Activated CD4-positive, alpha-beta T cell treated with anti-CD3 and anti-CD28 coated beads, Interleukin-2, amount 50 U/mL, for 1 hour (primary cell): ENCODE measurements around the gene CCDC86.
A peak's percentile ranks its signal among the peaks of the same experiment; 100 is the strongest.
"Not testable (repeated sequence)": the region's sequence is repeated elsewhere in the genome, so short reads cannot be mapped to it uniquely, and the experiment has no call there.

Experiments
- DNase-seq: peaks from one replicate; pipeline ENCODE4 v3.0.0-alpha.2; 2020

The CCDC86 gene, protein sequence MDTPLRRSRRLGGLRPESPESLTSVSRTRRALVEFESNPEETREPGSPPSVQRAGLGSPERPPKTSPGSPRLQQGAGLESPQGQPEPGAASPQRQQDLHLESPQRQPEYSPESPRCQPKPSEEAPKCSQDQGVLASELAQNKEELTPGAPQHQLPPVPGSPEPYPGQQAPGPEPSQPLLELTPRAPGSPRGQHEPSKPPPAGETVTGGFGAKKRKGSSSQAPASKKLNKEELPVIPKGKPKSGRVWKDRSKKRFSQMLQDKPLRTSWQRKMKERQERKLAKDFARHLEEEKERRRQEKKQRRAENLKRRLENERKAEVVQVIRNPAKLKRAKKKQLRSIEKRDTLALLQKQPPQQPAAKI

DNA sequence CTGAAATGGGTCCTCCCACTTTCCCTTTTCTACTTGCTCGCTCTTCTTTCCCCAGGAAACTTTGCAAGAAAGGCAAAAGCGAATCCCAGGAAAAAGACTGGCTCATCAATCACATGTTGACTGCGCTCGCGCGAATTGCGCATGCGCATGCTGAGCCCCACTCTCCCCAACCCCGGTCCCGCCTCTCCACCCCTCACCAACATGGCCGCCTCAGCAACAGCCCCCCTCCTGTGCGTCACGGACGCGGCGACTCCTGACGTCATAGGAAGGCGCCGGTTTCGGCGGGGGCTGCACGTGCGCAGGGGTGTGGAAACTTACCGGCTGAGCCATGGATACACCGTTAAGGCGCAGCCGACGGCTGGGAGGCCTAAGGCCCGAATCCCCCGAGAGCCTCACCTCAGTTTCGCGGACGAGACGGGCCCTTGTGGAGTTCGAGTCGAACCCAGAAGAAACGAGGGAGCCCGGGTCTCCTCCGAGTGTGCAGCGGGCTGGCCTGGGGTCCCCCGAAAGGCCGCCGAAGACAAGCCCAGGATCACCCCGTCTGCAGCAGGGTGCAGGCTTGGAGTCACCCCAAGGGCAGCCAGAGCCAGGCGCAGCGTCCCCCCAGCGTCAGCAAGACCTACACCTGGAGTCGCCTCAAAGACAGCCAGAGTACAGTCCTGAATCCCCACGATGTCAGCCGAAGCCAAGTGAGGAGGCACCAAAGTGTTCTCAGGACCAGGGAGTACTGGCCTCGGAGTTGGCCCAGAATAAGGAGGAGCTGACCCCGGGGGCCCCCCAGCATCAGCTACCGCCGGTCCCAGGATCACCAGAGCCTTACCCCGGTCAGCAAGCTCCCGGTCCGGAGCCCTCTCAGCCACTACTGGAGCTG lies at the start of gene CCDC86:
Gene CCDC86, plus strand, starts transcription at position 317 of the 871 bp plus-strand sequence. Its CDS starts 12 bp downstream, at position 329.
- DNase-seq, result peak; percentile 99

DNA sequence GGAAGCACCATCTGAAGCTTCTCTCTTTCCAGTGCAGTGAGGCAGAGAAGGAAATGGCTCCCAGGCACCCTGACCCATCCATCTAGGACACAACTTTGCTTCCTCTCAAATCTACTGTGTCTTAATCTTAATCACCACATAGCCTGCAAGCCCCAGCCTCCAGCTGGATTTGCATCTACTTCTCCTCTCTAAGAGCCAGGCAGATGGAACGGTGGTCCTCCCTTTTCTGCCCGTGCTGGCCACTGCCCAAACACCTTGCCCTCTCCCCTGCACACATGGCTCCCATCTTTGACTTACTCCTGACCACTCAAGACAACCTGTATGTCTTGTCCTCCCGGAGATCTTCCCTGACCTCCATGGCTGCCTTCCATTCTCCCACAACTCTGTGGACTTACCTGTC lies 49.4 kb upstream of the CCDC86 start:
- DNase-seq, result no peak

DNA sequence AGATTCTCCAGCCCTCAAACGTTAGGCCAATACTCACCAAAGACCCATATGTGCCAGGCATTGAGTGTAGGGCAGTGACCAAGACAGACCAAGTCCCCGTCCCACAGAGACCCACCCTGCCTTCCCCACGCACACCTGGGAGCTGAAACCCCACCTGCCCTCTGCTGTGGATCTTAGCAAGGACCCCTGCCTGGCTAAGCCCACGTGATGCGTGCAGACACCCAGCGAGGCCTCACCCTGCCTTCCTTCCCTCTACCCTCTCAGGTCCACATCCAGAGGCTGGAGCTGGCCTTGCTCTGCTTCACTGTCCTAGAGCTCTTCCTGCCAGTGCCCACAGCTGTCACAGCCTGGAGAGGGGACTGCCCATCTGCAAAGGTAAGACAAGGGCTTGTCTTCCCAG lies 46.6 kb upstream of the CCDC86 start:
- no peak for DNase-seq

DNA sequence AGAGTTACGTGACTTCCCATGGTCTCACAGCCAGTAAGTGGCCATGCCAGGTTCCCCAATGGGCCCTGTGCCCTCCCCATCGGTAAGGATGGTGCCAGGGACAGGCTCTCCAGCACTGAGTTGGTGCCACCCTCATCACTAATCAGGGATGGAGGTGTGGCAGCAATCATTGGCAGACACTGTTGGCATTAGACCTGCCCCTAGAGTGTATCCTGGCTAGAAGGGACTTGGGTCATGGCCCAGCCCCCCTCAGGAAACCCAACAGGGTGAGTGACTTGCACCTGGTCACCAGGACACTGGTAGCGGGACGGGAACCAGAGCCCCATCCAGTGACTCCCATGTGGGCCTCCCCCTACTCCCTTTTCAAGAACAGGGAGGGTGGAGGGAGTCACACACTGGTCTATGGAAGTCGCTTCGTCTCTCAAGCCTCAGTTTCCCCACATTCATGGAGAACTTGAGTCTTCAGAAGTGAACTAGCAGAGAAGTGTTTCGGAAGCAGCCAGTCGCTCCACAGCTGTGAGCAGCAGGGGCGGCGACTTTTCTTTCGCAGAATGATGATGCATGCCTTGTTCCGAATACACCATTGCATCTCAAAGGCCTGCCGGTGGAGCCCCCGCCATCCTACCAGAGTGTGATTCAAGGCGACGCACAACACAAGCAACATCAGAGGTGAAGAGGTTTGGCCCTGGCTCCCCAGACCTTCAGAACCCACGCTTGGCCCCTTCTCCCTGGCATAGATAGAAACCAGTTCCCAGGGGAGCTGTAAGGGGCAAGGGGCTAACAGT lies 43.9 kb upstream of the CCDC86 start:
- DNase-seq, result no peak

DNA sequence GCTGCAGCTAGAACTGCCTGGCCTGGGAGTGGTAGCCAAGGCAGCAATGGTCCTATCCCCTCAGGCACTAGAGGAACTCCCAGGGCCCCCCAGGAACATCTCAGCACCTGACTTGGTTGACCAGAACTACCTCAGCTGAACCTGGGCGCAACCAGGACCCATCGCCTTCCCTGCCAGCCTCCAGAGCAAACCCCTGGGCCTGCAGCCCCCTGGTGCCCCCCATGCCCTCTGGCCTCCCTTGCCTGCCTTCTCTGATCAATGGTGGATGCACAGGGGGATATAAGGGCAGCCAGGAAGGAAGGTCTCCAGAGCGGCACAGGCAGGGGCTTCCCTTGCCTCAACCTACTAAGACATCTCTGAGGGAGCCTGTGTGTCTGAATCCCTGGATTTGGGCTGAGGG lies 43.3 kb upstream of the CCDC86 start:
- DNase-seq, result no peak

DNA sequence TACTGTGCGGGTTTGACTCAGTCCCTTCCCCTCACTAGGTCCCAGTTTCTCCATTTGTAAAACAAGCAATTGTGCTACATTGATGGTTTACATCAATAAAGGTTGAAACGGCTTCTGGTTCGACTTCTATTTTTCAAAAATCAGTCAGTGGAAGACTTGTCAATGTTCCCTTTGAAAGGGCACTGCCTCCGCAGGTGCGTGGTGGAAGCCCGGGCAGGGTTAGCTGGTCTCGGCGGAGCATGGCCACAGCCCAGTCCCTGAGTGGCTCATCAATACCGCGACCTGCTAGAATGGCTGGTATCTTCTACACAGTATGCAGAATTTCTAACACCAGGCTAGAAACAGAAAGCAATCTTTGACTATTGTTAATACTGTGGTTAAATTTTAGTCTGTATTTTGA lies 40.7 kb upstream of the CCDC86 start:
- DNase-seq, result no peak

DNA sequence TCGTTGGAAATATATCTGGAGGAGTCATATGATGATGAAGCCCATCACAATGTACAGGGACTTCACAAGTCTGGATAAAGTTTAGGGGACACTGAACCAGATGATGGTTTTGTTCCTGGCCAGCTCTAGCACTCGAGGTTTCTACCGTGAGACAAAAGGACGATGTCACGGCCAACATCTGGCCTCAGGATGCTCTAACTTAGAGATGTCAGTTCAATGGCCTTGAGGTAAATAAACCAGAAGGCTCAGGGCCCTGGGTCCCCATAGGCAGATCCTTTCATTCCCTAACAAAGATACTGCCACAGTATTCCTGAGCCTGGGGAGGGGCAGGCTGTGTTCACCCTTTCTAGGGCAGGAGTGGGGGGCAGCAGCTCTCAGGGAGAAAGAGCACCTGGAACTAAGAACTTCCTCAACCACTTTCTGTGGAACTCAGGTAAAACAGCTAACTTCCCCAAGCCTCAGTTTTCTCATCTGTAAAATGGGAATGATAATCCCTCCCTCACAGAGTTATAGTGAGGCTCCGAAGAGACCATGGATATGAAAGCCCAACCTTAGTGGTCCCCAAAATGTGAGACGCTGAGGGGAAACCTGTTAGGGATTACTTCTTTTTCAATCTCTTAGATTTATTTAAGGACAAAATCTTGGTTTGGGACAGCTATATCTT lies 38.5 kb upstream of the CCDC86 start:
- no peak for DNase-seq

DNA sequence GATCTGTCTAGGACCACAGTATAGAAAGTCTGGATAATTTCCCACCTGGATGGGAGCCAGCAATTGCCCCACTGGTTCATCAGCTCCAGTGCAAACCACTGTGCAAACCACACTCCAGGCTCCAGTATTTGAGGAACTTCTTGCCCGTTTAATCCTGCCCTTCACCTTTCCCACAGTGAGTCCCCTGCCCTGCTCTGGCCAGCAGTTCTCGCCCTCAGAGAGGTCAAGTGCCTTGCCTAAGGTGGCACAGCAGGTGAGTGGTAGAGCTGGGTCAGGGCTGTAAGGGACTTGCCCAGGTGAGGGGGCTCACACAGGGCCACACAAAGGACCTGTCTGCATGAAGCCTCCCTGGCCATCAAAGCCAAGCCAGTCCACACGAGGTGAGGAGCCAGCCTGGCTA lies 32.7 kb upstream of the CCDC86 start:
- no peak for DNase-seq

DNA sequence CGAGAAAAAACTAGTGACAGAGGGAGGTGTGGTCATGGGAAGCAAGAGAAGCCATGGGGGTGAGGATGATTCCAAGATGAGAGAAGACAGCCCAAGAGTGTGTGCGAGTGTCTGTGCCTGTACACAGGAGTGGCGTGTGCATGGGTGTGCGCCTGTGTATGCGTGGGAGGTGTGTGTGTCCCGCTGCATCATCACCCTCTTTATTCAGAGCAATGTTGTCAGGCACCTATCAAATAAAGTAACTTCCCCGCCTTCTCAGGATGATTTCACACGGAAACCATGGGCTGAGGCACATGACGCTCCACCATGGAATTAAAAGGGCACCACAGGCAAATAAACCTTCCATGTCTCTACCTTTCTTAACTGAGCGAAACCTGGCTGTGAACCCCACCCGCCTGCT lies 32.2 kb upstream of the CCDC86 start:
- no peak for DNase-seq

DNA sequence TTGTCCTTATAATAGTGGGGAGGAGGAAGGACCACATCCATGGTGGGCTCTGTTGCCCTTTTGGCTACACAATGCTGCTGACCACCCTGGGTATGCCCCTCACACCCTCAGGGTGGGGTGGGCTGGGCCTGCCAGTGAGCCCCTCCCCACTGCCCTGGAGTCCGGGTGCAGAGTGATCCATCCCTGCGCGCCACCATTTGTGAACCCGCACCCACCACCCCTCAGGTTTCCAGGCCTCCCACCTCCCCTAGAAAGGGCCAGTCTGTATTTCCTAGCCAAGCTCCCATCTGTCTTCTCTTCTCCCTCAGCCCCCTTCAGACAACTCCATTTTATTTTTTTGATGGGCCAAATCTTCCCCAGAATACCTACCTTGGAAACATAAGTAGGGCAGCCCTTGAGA lies 31.8 kb upstream of the CCDC86 start:
- no peak for DNase-seq

DNA sequence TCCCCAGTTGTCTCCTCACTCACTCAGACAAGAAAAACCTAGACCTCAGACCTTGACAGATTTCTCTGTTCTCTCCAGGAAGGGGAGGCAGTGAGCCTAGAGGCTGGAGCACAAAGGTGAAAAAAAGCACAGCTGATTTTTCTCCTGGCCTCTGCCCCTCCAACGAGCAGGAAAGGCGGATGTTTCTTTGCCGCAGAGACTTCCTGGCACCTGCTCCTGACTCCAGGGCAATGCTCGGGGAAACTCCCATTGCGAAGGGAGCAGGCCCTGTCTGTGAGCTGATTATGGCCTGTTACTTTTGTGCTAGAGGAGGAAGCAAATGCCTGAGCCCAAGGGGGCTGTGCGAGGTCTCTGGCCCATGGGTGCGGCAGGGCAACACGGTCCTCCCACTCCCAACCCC lies 31.3 kb upstream of the CCDC86 start:
- DNase-seq, result no peak

DNA sequence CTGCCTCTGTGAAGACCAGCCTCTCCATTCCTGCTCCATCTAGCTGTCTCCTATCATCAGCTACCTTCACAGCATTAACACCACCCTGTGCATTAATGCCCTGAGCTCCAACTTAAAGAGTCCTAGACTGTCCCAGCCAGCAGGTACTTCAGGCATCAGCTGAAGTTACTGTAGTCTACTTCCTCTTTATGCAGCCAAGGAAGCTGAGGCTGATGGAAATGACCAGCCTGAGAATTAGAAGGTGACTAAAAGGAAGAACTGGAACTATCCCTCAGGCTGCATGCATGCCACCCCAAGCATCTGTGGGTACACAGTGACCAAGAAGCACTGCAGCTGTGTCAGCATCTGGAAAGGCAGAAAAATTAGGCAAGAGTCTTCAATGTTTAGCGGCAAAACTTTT lies 28.6 kb upstream of the CCDC86 start:
- DNase-seq, result no peak

DNA sequence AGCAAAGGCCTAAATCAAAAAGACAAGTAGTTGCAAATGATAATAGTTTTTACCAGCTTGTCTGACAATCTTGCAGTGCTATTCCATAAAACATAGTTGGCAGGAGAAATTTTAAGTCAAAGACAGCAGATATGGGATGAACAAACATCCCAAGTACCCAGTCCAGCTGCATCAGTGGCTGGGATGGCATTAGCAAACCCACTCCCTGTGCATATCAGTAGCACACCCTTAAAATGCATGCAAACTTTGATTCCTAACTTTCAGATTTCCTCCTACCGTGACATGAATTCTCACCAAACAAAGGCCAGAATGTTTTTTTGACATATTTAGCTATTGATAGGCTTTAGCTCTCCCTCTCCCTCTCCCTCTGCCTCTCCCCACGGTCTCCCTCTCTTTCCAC lies 27.8 kb upstream of the CCDC86 start:
- DNase-seq, result no peak

DNA sequence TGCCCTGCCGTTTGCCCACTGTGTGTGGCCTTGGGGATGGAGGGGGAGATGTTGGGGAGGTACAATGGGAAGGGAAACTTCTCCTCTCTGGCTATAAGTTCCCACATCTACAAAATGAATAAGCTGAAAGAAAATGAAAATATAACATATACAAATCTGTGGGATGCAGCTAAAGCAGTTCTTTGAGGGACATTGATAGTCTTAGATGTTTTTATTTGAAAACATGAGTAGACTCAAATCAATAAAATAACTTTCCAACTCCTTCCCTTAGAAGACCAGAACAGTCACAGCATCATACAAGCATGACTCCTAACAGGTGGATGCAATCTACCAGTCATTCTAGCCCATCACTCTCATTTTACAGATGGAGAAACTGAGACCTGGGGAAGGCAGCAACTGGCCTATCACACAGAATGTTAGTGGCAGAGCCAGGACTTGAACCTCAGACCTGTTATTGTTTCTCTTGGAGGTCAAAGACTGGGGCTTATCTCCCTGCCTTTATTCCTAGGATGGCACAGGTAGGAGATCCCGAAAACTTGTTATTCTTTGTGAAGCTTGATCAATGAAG lies 25.2 kb upstream of the CCDC86 start:
- DNase-seq, result no peak

DNA sequence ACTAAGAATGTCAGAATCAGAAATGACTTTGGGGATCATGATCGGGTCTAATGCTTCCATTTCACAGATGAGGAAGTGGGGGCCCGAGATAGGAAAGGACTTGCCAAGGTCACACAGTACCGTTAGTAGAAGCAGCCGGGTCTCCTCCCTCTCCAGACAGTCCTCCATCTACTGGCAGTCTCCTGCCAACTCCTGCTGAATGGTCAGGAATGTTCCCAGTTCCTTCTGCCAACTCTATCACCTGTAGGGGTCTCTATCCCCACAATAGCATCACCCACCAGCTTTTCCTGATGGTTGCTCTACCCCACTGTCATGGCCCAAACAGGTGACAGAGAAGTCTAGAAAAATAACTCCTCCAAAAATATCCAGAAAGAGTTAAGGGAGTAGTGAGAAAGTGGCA lies 23.9 kb upstream of the CCDC86 start:
- no peak for DNase-seq

DNA sequence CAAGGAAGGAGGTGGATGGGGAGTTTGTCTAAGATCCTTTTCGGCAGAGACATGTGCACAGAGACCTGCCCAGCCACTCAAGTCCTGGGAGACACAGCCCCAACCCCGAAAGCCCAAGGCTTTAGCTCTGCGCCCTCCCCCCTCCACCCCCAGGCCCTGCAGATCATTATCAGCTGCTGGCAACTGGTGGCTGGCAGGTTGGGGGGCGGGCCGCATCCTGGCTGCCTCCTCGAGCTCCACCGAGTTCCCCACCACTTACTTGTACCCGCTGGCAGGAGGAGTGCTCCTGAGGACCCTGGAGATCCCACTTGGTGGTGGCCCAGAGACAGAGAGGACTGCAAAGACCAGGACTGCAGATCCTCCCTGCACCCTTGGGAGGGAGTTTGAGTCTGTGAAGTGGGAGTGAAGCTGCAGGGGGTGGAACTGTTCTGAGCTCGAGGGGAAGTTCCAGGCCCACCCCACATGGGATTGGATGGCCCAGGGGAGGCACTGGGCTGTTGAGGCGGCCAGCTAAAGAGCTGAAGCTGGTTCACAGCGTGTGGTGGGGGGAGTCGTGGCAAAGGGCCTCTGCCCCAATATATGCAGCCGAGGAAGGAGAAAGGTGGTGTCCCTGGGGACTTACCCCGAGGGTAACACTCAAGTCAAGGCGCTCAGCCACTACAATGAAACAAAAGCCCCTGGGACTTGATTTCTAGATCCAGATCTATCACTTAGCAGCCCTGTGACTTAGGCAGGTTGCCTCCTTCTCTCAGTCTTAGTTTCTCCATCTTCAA lies 19.9 kb upstream of the CCDC86 start:
- no peak for DNase-seq

DNA sequence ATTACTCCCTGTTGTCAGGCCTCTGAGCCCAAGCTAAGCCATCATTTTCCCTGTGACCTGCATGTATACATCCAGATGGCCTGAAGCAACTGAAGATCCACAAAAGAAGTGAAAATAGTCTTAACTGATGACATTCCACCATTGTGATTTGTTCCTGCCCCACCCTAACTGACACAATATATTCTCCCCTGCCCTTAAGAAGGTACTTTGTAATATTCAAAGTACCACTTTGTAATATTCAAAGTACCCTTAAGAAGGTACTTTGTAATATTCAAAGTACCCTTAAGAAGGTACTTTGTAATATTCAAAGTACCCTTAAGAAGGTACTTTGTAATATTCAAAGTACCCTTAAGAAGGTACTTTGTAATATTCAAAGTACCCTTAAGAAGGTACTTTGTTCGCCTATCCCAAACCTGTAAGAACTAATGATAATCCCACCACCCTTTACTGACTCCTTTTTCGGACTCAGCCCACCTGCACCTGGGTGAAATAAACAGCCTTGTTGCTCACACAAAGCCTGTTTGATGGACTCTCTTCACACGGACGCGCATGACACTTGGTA lies 18.1 kb upstream of the CCDC86 start:
- not testable (repeated sequence) for DNase-seq

DNA sequence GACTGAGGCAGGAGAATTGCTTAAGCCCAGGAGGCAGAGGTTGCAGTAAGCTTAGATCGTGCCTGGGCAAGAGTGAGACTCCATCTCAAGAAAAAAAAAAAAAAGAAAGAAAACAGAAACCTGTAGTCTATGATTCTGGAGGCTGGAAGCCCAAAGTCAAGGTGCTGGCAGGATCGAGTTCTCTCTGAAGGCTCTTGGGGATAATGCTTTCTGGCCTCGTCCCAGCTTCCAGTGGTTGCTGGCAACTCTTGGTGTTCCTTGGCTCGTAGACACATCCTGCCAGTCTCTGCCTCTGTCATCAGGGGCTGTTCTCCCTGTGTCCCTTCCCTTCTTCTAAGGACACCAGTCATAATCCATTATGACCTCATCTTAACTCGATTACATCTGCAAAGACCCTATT lies 16.8 kb upstream of the CCDC86 start:
- DNase-seq, result no peak

DNA sequence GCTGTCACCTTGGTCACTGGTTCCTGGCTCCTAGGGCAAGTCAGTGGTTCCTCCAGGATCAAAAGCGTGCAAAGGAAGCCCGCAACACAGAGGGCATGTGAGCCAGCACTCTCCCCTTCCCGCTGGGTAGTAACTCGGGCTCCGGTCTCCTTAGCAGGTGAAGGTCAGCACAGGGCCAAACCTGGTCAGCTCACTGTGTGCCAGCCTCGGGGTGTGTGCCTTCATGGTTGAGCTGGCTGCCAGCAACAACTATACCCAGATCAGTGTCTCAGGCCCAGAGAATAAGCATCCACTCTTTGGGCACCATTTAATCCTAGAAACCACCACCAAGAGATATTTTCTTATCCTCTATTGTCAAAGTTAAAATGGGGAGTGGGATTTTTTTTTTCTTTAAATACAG lies 16.1 kb upstream of the CCDC86 start:
- DNase-seq, result no peak

DNA sequence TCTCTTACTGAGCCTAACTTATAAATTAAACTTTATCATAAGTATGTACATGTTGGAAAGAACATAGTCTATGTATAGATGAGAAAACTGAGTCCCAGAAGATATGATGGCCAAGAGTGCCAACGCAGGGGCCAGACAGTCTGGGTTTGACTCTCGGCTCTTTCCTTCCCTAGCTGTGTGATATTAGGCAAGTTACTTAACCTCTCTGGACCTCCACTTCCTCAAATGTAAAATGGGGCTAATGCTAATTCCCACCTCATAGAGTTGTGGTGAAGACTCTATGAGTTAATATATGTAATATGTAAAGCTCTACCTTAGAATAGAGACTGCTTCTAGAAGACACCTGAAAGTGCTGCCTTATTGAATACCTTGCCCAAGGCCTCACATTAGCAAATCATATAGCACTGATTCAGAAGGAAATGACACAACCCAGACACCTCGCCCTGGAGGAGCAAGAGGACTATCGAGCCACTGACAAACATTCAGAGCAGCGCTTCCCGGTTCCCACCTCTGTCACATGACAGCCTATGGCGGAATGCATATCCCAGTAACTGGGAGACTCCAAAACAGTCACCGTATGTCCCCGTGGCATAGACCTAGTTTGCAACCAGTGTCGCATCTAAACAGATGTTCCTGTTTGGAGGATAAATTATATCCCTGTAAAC lies 11.3 kb upstream of the CCDC86 start:
- no peak for DNase-seq

DNA sequence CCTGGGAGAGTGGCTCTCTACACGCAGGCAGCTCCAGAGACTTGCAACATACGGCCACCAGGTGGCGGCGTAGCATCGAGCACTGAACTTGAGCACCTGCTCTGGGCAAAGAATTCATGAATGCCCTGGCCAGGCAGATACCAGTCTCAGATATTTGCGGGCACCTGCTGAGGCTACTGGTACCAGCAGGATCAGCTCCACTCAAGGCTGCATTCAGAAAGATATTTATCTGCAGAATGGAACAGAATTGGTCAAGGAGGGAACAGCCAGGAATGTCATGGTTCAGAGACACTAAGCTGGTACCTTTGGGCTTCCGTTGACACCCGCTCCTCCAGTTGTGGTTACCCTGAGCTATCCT lies 10.8 kb upstream of the CCDC86 start:
- DNase-seq, result peak; percentile 80
